ENCODE results near the gene APMAP. TPM values are rescaled to one million over a fixed set of nuclear protein-coding genes. Genes with fewer than 3 reads are reported as not detected.

The APMAP gene
- total RNA-seq, 1 experiment from 2014 or later = 67.8 TPM

DNA sequence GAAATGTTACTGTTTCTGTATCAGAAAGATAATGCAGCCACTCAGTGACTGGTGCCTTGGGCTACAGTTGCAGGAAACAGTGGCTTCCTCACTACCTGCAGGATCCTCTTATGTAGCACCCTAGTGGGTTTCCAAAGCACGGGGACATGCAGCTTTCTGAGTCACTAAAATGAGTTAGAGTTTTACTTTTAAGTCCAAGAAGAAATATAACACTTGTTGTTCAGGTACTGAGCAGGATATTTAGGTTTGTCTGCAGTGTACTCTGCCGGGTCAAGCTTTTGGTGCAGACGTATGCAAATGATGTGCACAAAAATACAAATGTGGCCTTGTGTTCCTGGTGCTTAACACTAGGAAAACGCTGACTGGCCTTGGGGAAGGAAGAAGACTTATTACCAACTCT is 43.4 kb upstream of the APMAP start:
- Histone ChIP-seq H2BK12ac (ENCODE audit: insufficient read length, low read depth, low read length) (no peak overlapping the region), H3K4me1 (ENCODE audit: insufficient read depth, low read length) (peaks cover 2% of the 10 kb centered on the region; the same call in 1 of the 2 replicates), H3K79me2 (ENCODE audit: insufficient read depth, low read length) (no peaks in the 10 kb centered on the region), H3K27me3 (ENCODE audit: insufficient read depth, low read length) (no peaks in the 10 kb centered on the region), H2BK120ac (ENCODE audit: low read depth, low read length, poor library complexity, severe bottlenecking) (no peak overlapping the region), H2BK20ac (ENCODE audit: low read depth, low read length, poor library complexity, severe bottlenecking) (no peak overlapping the region), H3K9me3 (ENCODE audit: control insufficient read depth, low read depth, low read length) (no peaks in the 10 kb centered on the region), H3K79me1 (ENCODE audit: insufficient read depth, low read depth, low read length, poor library complexity, severe bottlenecking) (no peaks in the 10 kb centered on the region), H4K5ac (ENCODE audit: insufficient read length, low read depth, low read length) (no peak overlapping the region), H3K27ac (ENCODE audit: insufficient read length, low read depth, low read length) (no peak overlapping the region), H2BK5ac (ENCODE audit: insufficient read length, low read length) (no peak overlapping the region), H3K9ac (ENCODE audit: extremely low read depth, insufficient read length, low read length) (no peak overlapping the region), H3K18ac (ENCODE audit: insufficient read length, low read depth, low read length) (no peak overlapping the region), H4K91ac (ENCODE audit: insufficient read length, low read depth, low read length) (no peak overlapping the region), H3T11ph (ENCODE audit: low read length) (no peak overlapping the region), H2AFZ (ENCODE audit: low read length) (no peak overlapping the region), H3K4ac (ENCODE audit: low read depth, low read length) (no peak overlapping the region), H3K14ac (ENCODE audit: insufficient read depth, low read length) (no peak overlapping the region), H3K56ac (ENCODE audit: insufficient read length, low read depth, low read length) (no peak overlapping the region), H2AK5ac (ENCODE audit: insufficient read length, low read length) (no peak overlapping the region), H3K23me2 (ENCODE audit: insufficient read length, low read depth, low read length, poor library complexity, severe bottlenecking) (no peaks in the 10 kb centered on the region), H3K23ac (ENCODE audit: insufficient read length, low read depth, low read length) (no peak overlapping the region), H3K4me2 (ENCODE audit: insufficient read depth, insufficient read length, low read length) (no peak overlapping the region), H4K8ac (replicated peaks; ENCODE audit: insufficient read length, low read depth, low read length) (no peak overlapping the region), H2BK15ac (ENCODE audit: low read depth, low read length) (no peak overlapping the region), H4K20me1 (ENCODE audit: control insufficient read depth, insufficient read depth, insufficient read length) (no peaks in the 10 kb centered on the region)
- Mint-ChIP-seq H3K36me3 (ENCODE audit: insufficient read depth in 1 of 3, low read depth in 3 of 3) (peaks cover 0 to 2% (median 0%) of the 10 kb centered on the region in 3 experiments; a peak in 1 of 7 replicates), H3K4me3 (no peak overlapping the region), H3K9me3 (no peaks in the 10 kb centered on the region), H3K27ac (no peak overlapping the region), H3K27me3 (ENCODE audit: low read depth) (peaks cover 19% of the 10 kb centered on the region), H3K4me1 (peaks cover 16% of the 10 kb centered on the region in 2 experiments)
- WGBS (ENCODE audit: extremely low coverage, insufficient read length, low lambda C conversion rate) = no CpG with 5 or more reads among the region's 4 CpGs
- TF ChIP-seq, protein P1, sequence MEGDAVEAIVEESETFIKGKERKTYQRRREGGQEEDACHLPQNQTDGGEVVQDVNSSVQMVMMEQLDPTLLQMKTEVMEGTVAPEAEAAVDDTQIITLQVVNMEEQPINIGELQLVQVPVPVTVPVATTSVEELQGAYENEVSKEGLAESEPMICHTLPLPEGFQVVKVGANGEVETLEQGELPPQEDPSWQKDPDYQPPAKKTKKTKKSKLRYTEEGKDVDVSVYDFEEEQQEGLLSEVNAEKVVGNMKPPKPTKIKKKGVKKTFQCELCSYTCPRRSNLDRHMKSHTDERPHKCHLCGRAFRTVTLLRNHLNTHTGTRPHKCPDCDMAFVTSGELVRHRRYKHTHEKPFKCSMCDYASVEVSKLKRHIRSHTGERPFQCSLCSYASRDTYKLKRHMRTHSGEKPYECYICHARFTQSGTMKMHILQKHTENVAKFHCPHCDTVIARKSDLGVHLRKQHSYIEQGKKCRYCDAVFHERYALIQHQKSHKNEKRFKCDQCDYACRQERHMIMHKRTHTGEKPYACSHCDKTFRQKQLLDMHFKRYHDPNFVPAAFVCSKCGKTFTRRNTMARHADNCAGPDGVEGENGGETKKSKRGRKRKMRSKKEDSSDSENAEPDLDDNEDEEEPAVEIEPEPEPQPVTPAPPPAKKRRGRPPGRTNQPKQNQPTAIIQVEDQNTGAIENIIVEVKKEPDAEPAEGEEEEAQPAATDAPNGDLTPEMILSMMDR (conservative IDR thresholded peaks at IDR 0.05) = no peak
- DNase-seq = no peak
